Sigmoid colon (tissue), 3 donors: ENCODE results near the gene SORCS1.

Experiments used
- POLR2A ChIP-seq, 2 donors: fragments of 450-650 bp; IDR thresholded peaks; one replicate each; pipeline ENCODE4 v1.6.1; 2016; ENCODE audit warnings: antibody characterized with exemption in 2 of 2, mild to moderate bottlenecking in 2 of 2, moderate library complexity in 2 of 2
- TF ChIP-seq, protein P1 (sequence below), 4 experiments: fragments of 450-650 bp in 3 of 4; fragments of 200-600 bp in 1 of 4; IDR thresholded peaks; one replicate each; pipeline ENCODE4 v1.5.1; 2016 to 2019; ENCODE audit warnings: antibody characterized with exemption in 4 of 4, mild to moderate bottlenecking in 3 of 4, moderate library complexity in 2 of 4

DNA sequence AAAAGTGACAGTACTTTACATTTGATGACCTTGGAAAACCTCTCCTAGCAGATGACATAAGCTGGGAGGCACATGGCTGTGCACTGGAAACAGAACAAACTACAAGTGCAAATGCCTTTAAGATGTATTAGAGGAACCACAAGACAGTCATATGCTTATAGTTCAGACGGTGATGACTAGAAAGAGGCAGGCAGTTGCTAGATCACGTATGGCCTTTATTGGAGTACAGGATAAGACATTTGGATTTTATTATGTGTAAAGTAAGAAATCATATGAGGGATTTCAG, 290.0 kb downstream of the SORCS1 start:
- TF ChIP-seq, protein P1, sequence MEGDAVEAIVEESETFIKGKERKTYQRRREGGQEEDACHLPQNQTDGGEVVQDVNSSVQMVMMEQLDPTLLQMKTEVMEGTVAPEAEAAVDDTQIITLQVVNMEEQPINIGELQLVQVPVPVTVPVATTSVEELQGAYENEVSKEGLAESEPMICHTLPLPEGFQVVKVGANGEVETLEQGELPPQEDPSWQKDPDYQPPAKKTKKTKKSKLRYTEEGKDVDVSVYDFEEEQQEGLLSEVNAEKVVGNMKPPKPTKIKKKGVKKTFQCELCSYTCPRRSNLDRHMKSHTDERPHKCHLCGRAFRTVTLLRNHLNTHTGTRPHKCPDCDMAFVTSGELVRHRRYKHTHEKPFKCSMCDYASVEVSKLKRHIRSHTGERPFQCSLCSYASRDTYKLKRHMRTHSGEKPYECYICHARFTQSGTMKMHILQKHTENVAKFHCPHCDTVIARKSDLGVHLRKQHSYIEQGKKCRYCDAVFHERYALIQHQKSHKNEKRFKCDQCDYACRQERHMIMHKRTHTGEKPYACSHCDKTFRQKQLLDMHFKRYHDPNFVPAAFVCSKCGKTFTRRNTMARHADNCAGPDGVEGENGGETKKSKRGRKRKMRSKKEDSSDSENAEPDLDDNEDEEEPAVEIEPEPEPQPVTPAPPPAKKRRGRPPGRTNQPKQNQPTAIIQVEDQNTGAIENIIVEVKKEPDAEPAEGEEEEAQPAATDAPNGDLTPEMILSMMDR (IDR thresholded peaks at IDR 0.05), result no peak
- no peak for TF ChIP-seq POLR2A (IDR thresholded peaks at IDR 0.05)
